DMS153 treated with DMSO at 0.1 percent for 48 hours (cell line): ENCODE measurements around the gene AKAP7.

ENCODE experiments used
- DNase-seq: peaks from one replicate; lab custom pipeline; 2025; ENCODE audit not compliant: unreplicated experiment; lab: John Stamatoyannopoulos, UW

Gene AKAP7

DNA sequence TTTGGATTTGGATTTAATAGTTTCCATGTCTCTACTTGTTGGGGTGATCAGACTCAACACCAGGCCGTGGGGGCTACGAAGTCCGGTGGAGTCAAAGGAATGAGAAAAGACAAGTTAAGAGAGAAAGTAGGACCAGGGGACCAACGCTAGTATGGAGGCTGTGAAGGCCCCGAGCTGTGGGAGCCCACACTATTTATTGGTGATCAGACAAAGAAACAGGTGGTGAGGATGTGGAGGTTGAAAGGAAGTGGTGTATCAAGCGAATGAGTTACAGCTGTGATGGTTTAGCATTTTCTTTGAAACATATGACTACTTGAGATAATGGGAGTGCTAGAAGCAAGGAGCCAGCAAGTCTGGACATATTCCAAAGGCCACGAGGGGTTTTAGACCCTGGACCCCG is 62.4 kb downstream of the AKAP7 start:
- no peak for DNase-seq

DNA sequence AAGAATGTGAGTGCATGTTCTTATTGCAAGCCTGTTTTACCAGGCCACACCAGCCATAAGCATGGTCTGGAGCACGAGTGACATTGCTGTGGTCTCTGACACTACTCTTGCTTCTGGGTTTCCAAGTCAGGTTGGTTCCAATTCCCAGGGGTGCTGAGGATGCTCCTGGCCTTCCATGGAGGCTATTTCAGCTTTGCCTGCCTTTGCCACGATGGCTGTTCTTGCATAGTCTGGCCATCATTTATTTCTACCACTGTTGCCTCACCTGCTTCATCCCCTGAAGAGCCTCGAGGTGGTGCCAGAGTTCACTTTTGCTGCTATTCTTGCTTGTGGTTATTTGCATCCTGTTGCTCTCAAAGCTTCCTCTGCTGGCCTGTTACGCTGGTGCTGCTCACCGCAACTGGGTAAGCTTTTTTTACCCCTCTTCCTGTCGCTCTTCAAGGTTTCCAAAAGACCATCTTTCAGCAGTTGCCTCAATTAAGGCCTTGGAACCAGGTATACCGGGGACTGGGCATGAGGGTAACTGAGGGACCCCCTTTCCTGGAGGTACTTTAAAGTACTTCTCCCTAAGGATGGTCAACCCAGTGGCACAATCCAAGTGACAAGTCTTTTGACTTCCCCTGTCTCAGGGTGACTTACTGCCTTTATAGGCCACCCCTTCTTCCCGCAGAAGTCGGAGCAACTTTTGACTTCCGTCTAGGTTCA is 64.5 kb downstream of the AKAP7 start:
- peak; percentile 52 for DNase-seq

DNA sequence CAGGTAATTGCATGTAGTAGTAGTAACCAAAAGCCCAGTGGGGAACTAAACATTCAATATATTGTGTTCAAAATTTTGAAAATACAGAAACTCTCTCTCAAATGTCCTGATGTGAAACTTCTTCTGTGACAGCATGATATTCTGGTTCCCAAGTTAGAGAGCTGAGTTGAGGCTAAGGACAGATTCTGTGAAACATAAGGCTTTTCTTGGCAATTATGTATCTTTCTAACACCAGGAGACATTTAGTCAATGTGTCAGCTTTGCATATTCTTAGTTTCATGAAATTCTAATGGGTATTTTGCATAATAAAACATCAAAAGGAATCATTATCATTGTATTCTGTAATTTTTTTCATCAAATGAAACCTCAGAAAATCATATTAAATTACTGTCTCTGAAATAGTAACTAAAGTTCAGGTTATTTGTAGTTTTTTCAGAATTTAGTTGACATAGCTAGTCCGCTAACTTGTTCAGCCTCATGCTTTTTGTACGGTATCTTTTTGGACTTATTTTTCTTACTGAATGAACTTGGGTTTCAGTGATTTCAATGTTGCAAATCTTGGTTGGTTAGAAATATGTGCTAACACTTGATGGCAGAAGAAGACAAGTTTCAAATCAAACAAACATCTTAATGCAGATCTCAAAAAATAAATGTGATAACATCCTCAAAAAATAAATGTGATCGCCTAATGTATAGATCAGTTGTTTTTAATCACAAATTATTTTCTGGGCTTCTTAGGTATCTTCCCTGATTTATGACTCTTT is 70.4 kb downstream of the AKAP7 start:
- no peak for DNase-seq

DNA sequence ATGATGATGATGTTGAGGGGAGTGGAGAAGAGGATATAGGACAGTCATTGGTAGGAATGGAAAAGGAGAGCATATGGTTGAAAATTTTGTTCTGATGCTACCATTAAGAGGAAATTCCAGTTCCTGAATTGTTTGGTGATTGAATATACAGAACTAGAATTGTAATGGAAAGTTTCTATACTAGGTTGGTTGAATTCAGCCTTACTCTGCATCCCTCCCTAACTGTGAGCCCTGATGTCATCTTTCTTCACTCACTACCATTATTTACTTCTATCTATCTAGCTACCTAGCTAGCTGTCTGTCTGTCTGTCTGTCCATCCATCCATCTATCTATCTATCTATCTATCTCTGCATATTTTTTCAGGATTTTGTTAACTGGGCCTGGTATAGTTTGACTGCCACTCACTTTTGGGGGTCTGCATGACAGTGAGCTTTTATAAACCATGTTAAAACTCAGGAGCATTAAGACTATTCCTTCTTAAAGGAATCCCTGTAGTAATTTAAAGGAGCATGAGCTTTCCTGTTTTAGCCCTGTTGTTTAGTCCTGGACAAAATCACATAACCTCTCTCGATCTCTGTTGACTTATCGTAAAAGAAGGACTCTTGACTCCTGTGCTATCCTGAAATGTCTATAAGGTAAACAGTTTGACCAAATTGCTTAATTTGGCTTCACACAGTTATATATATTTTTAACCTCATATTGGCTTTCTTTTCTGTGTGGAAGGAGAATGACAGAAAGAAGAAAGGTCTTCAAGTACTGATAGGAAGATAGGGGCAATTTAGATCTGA is 71.4 kb downstream of the AKAP7 start:
- DNase-seq: peak; percentile 3

DNA sequence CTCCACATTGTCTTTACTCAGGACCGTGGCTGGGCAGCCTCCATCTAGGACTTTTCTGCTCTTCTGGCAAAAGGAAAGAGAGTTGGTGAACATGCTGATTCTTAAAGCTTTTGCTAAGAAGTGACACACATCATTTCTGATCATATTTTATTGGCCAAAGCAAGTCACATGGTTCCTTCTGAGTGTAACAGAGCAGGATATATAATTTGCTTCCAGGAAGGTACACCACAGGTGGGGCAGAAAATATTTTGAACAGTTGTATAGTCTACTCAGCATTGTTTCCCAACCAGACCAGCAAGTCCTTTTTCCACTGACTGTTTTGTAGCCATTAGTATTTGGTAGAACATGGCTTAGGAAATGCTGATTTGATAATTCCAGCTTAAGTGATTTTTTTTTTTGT is 73.5 kb downstream of the AKAP7 start:
- DNase-seq: no peak

DNA sequence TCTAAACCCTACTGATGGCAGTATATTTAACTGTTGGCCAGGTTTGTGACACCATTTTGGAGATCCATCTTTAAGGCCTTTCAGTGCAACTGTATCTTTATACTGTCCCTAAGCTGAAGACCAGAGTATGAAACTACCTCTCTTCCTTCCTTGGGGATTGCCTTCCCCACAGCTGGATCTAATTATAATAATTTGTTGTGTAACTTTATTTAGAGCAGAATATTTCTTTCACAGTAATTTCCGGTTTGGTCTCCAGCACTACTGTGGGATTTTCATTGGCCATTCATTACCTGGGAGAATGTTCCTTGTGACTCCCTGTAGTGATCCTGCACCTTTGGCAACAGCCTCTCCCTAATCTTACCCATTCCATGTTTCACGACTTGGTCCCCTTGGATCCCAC is 75.2 kb downstream of the AKAP7 start:
- DNase-seq: no peak

DNA sequence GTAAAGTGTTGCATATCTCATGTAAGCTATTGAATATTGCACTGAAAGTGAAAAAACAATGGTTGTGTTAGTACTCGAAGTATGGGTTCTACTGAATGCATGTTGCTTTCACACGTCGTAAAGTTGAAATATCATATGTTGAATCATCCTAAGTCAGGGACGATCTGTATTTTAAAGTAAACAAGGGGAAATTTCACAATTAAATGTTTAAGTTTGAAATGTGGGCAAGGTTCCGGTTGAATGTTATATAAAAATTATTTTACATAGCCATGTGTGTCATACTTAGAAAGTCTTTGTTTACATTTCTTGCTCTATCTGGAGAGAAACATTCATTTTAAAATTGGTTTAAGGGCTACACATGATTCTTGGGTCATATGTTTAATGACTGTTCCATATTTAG is 76.8 kb downstream of the AKAP7 start:
- no peak for DNase-seq

DNA sequence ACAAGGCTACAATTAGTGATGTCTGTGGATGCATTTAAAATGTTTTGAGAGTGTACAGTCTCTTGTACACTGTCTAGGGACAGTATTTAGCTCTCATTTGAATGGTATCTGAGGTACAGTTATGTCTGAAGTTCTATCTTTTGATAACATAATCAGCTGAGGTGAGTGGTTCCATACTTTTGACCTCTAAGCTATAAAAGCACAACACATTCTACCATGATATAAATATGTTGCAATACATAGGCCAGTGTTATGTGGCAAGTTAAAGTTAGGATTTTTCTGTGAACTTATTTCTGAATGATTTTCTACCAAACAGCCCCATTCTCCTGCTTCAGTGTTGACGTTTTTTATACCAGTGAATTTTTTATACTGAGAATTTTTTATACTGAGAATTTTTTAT is 77.6 kb downstream of the AKAP7 start:
- no peak for DNase-seq

DNA sequence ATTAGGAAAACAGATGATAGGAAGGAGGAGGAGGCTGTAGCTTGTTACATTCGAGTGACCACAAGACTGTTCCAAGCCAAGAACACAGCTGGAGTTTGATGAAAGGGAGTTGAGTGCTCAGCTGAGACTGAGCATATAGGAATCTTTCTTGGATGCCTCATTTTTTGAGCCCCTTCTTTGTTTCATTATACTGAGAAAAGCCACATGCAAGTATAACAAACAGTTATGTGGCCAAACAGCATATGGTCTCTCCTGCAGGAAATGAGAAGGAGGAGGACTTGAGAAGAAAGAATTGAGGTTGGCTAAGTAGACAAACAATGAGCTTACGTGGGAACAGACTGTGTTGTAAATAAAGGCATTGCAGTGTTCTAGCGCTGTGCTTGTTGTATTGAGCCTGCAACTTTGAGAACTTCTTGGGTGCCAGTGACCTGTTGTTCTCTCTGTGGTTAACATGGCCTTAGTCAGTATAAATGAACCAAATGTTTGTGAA is 78.3 kb downstream of the AKAP7 start:
- no peak for DNase-seq

DNA sequence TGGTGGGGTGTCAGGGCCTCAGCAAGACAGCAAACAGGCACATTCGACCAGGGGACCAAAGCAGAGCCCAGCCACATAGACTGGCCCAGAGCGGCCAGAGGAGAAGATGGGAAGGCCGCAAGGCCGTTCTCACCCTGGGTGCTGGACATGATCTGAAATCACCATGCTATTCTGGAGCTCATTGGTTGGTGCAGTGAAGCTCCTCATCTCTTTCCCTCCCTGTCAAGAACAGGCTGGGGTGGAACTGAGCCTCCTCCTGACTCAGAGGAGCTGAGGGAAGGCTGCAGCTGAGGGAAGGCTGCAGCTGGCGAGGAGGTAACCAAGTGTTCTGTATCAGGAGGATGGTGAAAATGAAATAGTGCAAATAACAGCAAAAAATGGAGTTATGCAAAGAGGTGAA is 80.0 kb downstream of the AKAP7 start:
- DNase-seq: no peak

DNA sequence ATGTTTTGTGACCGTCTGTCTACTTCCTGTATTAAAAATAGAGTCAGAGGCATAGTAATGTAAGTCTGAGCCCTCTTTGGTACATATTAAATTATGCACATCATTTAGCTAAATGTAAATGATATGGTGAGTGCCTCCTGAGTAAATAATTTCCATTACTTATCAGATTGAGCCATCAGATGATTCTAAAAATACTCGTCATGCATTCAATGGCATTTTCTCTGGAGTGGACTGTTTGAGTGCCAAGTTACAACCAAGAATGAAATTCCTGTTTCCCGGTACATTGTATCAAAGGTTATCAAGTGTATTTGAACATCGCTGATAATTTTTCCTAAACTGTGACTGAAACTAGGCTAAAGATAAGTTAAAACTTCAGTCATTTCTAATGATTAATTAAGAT is 81.0 kb downstream of the AKAP7 start:
- DNase-seq: no peak

DNA sequence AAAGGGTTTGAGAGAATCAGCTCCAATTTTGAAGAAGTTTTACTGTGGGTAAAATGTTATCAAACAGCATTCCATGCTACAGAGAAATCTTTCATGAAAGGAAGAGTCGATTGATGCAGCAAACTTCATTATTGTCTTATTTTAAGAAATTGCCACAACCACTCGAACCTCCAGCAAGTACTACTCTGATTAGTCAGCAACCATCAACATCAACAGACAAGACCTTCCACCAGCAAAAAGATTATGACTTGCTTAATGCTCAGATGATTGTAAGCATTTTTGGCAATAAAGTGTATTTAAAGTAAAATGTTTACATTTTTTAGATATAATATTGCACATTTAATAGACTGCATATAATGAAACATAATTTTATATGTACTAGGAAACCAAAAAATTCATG is 87.5 kb downstream of the AKAP7 start:
- no peak for DNase-seq

DNA sequence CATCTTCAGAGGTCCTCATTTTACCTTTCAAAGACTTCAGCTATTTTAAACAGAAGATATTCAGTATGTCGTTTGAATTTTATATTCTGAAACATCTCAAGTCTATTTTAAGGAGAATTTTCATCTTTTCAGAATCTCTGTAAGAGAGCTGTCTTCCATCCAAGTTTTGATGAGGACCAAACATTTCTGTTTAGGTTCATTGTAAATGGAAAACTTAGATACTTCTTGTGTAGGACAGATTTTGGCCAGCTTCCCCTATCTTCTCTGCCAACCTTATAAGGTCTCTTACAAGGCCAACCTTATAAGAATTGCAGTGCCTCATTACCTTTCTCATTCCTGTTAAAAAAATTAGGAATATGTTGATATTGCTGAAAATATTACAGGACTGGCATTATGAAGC is 88.1 kb downstream of the AKAP7 start:
- DNase-seq: no peak

DNA sequence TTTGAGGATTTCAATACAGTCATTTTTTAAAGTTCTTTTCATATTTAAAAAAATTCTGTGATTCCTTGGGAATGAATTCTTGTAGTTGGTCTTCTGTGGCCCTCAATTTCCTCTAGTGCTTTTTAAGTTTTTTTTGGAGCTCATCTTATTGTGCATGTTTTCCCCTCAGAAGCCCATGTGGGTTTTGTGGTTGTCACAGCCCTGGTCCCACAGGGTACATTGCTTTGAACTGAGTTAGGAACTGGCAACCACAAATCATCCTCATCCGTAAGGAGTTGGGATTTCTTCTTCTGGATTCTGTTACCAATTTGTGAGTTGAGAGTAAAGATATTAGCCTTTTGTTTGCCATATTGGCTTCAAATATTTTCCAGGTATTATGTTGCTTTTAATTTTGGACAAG is 89.9 kb downstream of the AKAP7 start:
- DNase-seq: no peak

DNA sequence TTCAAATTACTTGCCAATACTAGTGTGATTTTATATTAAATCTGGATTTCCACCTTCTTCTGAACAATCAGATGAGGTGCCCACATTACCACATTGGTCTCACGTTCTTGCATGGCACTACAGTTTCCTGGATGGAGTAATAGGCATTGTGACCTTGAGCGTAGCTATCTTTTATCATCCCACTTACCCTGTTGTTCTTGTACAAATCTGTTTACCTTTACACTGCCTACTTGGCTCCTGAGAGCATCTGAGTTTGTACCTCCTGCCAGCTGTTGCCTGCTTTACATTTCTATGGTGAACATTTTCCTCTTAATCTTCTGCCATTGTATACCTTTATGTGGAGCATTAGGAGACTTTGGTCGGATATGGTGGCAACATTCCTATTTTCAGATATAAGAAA is 90.7 kb downstream of the AKAP7 start:
- no peak for DNase-seq

DNA sequence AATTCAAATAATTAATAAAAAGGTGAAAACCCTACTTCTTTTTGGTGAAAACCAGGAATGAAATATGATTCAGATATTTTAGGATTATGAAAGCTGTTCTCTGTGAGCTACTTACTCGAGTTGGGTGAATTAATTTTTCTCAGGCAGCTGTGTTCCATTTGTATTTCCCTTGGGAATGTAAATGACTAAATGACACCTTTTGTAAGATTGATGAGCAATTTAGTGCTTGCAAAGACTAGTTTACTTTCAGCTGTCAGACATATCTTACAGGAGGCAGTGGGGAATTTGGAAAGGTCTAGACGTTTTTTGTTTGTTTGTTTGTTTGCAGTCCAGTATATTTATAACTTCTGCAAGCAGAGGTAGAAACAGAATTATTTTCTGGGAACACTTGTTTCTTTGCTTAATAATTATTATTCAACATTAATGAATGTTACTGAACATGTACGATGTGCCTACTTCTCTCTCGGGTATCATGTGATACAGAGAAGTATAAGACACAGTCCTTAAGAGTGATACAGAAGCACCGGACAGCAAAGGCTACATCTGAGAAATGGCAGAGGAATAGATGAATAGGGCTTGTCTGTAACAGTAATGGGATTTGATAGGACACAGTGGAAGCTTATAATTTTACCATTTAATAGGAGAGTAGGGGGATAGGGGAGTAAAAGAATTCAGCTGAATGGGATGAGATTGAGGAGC is 91.3 kb downstream of the AKAP7 start:
- no peak for DNase-seq

DNA sequence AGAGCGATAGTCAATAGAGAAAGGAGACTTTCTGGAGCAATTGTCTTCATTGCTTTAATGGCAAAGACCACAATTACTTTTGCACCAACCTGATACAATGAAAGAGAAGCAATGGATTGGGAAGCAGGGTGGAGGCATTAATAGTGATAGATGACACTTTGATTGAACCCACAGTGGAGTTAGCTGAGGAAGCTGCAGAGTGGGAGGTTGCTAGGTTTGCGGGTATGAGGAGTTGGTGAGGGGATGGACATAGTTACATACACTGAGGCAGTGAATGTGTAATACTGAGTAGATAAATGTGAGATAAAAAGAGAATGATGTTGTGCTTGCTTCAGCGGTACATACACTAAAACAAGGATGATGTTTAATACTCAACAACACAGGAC is 91.9 kb downstream of the AKAP7 start:
- no peak for DNase-seq

DNA sequence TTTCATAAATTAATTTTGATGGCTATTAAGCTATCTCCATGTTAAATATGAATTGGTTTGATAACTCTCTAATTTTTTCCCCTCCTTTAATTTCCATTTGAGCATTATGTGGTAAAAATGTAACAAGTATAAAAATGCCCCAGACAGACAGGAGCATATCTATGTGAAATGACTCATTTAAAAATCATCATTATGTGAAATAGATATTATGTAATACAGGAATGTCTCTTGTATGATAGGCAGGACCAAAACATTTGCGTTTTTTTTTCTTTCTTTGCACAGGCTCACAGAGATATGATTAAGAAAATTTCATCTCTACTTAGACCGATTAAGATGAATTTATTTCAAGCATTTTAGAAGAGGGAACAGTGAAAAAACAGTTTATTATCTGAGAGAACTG is 95.8 kb downstream of the AKAP7 start:
- no peak for DNase-seq

DNA sequence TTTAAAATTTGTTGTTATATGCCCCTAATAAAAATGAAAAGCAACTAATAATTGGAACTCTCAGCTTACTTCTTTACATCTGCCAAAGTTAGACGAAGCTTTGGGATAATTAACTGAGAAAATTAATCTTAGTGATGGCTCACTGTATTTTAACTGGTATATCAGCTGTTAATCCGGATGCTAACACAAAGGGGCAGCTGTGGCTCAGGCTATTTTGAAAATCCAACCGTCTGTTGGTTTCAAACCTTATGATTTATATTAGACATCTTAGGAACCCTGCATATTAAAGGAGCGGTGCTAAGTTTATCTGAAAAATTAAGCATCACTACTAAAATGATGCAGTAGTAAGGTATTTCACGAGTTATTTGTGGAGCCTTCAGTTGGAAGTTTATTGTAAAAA is 96.6 kb downstream of the AKAP7 start:
- DNase-seq: no peak

DNA sequence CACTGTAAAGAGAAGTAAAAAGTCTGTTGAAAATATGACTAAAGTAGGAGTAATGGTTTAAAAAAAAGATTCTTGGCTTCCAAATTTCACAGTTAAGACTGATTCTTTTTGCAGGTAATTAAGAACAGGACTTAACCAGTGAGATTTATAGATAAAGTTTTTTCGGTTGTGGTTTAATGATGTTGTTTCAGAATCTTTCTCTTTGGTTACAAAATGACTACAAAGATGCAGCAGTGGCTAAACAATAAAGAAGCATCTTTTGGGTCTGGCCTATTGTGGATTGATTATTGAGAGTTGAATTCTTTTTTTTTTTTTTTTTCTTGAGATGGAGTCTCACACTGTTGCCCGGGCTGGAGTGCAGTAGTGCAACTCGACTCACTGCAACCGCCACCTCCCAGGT is 109.7 kb downstream of the AKAP7 start:
- no peak for DNase-seq

DNA sequence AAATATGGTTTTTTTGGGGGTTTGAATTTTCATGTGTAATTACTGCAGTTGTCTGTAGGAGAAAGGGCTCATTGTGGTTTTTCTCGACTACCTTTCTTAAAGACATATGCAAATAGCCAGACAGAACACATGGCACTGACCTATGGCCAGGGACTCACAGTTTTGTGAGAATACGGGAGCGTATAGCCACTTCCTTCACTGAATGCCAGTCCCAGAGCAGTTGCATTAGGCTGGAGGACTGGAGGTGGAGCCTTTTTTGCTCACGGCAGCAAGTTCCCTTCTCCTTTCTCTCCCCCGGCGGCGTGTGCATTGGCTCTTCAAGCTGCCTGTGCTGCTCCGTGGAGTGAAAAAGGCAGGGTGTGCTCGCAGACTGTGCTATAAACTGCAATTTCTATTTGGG is 114.9 kb downstream of the AKAP7 start:
- peak; percentile 15 for DNase-seq
